ENCODE data around the gene CEP19.

The CEP19 gene

DNA sequence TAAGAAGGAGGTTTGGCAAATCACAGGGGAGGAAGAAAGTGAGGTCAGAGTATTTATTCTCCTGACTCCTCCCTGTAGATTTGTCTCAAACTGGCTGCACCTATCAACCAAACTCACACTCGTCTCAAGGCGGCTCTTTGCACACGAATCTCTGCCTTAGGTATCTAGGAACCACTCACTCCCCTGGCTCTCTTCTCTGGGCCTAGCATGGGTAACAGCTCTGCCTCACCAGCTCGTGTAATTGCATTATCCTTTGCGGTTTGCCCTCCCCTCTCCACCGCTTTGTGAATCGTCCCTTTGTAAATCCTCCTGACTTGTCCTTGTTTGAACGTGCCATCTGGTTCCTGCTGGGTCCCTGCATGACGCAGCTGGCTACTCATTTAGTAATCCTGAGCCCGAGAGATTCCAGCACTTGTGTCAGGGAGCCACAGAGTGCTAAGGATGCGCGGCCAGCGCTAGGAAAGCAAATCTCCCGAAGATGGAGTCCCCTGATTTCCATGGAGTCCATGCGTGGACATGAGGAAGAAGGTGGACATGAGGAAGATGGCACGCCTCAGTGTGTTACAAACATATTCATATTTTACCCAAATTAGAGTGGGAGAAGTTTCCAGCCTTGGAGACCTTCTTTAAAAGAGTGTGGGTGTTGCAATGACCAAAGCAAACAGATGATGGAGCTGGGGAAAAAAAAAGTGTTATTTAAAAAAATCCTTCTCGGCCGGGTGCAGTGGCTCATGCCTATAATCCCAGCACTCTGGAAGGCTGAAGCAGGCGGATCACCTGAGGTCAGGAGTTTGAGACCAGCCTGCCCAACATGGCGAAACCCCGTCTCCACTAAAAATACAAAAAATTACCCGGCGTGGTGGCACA, 45.8 kb downstream of the CEP19 start:
- peaks cover 11% of the 10 kb centered on the region for H3K4me1 ChIP-seq (ENCODE audit: insufficient read depth, poor library complexity, severe bottlenecking)
- peak overlapping the region; percentile 6 for H3K27ac ChIP-seq (ENCODE audit: poor library complexity, severe bottlenecking)
- no peak overlapping the region for H3K4me3 ChIP-seq (ENCODE audit: severe bottlenecking)
- H3K9me3 ChIP-seq (ENCODE audit: severe bottlenecking): no peaks in the 10 kb centered on the region
- no peaks in the 10 kb centered on the region for H3K36me3 ChIP-seq (ENCODE audit: low read depth)
- no peaks in the 10 kb centered on the region for H3K27me3 ChIP-seq (ENCODE audit: insufficient read depth, poor library complexity, severe bottlenecking)
- DNase-seq (ENCODE audit: low spot score) (no peak), ATAC-seq (ENCODE audit: low read depth) (peak; percentile 91)
- TF ChIP-seq, protein P1, sequence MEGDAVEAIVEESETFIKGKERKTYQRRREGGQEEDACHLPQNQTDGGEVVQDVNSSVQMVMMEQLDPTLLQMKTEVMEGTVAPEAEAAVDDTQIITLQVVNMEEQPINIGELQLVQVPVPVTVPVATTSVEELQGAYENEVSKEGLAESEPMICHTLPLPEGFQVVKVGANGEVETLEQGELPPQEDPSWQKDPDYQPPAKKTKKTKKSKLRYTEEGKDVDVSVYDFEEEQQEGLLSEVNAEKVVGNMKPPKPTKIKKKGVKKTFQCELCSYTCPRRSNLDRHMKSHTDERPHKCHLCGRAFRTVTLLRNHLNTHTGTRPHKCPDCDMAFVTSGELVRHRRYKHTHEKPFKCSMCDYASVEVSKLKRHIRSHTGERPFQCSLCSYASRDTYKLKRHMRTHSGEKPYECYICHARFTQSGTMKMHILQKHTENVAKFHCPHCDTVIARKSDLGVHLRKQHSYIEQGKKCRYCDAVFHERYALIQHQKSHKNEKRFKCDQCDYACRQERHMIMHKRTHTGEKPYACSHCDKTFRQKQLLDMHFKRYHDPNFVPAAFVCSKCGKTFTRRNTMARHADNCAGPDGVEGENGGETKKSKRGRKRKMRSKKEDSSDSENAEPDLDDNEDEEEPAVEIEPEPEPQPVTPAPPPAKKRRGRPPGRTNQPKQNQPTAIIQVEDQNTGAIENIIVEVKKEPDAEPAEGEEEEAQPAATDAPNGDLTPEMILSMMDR (IDR thresholded peaks at IDR 0.05; ENCODE audit: poor library complexity, severe bottlenecking): no peak

DNA sequence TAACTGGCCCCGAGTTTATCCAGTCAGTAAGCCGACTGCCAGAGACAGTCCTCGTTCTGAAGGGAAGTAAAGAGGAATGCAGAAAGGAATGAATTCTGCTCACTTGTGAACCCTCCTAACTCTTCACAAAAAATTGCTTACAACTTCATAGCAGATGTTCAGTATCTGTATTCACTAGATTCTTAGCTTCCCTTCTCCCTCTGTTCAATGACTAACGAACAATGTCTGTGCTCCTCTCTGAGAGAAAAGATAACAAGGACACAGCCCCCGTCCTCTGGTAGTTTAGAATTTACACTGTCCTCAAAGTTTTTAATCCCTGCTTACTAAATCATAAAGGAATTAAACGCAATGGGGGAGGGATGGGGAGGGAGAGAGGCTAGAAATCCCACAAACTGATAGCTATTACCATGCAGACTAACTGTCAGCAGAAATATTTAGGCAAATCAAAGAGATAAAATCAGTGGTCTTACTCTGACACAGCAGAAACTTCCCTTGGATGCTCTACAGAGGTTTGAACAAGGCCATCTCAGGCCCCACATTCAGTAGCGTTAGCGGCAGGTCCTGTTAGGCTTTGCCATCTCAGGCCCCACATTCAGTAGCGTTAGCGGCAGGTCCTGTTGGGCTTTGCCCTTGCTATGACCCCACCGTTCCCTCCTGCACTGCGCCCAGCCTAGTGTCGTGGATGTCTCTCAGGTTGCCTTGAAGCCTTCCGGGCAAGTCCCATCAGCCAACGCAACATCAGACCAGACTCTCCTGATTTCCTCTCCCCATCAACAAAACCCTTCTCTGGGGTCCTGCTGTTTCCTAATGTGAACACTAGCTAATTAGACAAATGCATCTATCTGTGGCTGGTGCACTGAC, 49.1 kb downstream of the CEP19 start:
- no peak overlapping the region for H3K4me3 ChIP-seq (ENCODE audit: severe bottlenecking)
- H3K27me3 ChIP-seq (ENCODE audit: insufficient read depth, poor library complexity, severe bottlenecking): no peaks in the 10 kb centered on the region
- DNase-seq (ENCODE audit: low spot score): no peak
- no peak for ATAC-seq (ENCODE audit: low read depth)
- TF ChIP-seq, protein P1 (IDR thresholded peaks at IDR 0.05; ENCODE audit: poor library complexity, severe bottlenecking): no peak
- H3K9me3 ChIP-seq (ENCODE audit: severe bottlenecking): no peaks in the 10 kb centered on the region
- peaks cover 11% of the 10 kb centered on the region for H3K4me1 ChIP-seq (ENCODE audit: insufficient read depth, poor library complexity, severe bottlenecking)
- H3K27ac ChIP-seq (ENCODE audit: poor library complexity, severe bottlenecking): no peak overlapping the region
- H3K36me3 ChIP-seq (ENCODE audit: low read depth): no peaks in the 10 kb centered on the region

DNA sequence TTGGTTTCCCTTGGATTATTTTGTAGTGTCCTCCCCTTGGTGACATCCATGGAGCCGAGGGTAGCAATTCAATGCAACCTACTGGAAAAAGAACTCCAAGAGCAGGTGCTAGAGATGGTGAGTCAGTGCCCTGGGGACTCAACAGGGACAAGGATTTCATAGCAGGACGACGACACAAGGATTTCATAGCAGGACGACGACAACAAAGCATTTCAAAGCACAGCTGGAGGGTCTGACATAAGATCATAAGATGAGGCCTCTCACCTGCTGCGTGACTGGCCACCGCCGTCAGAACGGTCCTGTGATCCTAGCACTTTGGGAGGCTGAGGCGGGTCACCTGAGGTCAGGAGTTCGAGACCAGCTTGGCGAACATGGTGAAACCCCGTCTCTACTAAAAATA, 50.0 kb downstream of the CEP19 start:
- Histone ChIP-seq H3K27ac (ENCODE audit: poor library complexity, severe bottlenecking) (no peak overlapping the region), H3K27me3 (ENCODE audit: insufficient read depth, poor library complexity, severe bottlenecking) (no peaks in the 10 kb centered on the region), H3K36me3 (ENCODE audit: low read depth) (no peaks in the 10 kb centered on the region), H3K4me3 (ENCODE audit: severe bottlenecking) (no peak overlapping the region), H3K4me1 (ENCODE audit: insufficient read depth, poor library complexity, severe bottlenecking) (peaks cover 11% of the 10 kb centered on the region), H3K9me3 (ENCODE audit: severe bottlenecking) (no peaks in the 10 kb centered on the region)
- ATAC-seq (ENCODE audit: low read depth): no peak
- TF ChIP-seq, protein P1 (IDR thresholded peaks at IDR 0.05; ENCODE audit: poor library complexity, severe bottlenecking): no peak
- no peak for DNase-seq (ENCODE audit: low spot score)

DNA sequence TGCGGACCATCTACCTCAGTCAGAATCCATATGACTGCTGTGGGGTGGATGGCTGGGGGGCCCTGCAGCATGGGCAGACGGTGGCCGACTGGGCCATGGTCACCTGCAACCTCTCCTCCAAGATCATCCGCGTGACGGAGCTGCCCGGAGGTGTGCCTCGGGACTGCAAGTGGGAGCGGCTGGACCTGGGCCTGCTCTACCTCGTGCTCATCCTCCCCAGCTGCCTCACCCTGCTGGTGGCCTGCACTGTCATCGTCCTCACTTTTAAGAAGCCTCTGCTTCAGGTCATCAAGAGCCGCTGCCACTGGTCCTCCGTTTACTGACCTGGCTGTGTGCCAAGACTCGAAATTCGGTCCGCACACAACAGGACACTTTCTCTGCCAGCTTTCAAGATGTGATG, 50.6 kb downstream of the CEP19 start:
- peaks cover 8% of the 10 kb centered on the region for H3K4me1 ChIP-seq (ENCODE audit: insufficient read depth, poor library complexity, severe bottlenecking)
- no peaks in the 10 kb centered on the region for H3K36me3 ChIP-seq (ENCODE audit: low read depth)
- DNase-seq (ENCODE audit: low spot score) (no peak), ATAC-seq (ENCODE audit: low read depth) (no peak)
- H3K4me3 ChIP-seq (ENCODE audit: severe bottlenecking): no peak overlapping the region
- no peak overlapping the region for H3K27ac ChIP-seq (ENCODE audit: poor library complexity, severe bottlenecking)
- no peaks in the 10 kb centered on the region for H3K9me3 ChIP-seq (ENCODE audit: severe bottlenecking)
- TF ChIP-seq, protein P1 (IDR thresholded peaks at IDR 0.05; ENCODE audit: poor library complexity, severe bottlenecking): no peak
- H3K27me3 ChIP-seq (ENCODE audit: insufficient read depth, poor library complexity, severe bottlenecking): no peaks in the 10 kb centered on the region
